ENCODE results near the gene OR10C1.
"Not testable (repeated sequence)": the region's sequence is repeated elsewhere in the genome, so short reads cannot be mapped to it uniquely, and the experiment has no call there.

Gene OR10C1

GRCh38 chr6:29439006-29439405 lies at the start of gene OR10C1:
Gene OR10C1 (plus strand): TSS chr6:29439306. CDS start chr6:29440016, 710 bp downstream.
- no peak for DNase-seq (ENCODE audit: low read depth in 2 of 3, low spot score in 2 of 3)

- DNase-seq (ENCODE audit: low read depth in 2 of 3, low spot score in 2 of 3), result no peak
Measured at GRCh38 chr6:29395331-29395730, 43.8 kb upstream of the OR10C1 start, which contains the start of gene OR12D2. Gene OR12D2 (plus strand): TSS chr6:29395631. CDS start chr6:29396700, 1,069 bp downstream.

- DNase-seq (ENCODE audit: low read depth in 2 of 3, low spot score in 2 of 3), result no peak
Measured at GRCh38 chr6:29399525-29399924, 39.6 kb upstream of the OR10C1 start.

- no peak for DNase-seq (ENCODE audit: low read depth in 2 of 3, low spot score in 2 of 3)
Measured at GRCh38 chr6:29403801-29404200, 35.3 kb upstream of the OR10C1 start.

- DNase-seq (ENCODE audit: low read depth in 2 of 3, low spot score in 2 of 3), result no peak
Measured at GRCh38 chr6:29414588-29414987, 24.5 kb upstream of the OR10C1 start, which contains the start of gene OR12D1. Gene OR12D1 (plus strand): TSS chr6:29414928.

- no peak for DNase-seq (ENCODE audit: low read depth in 2 of 3, low spot score in 2 of 3)
Measured at GRCh38 chr6:29419516-29419915, 19.6 kb upstream of the OR10C1 start.

GRCh38 chr6:29424168-29424567 lies 14.9 kb upstream of the OR10C1 start:
- no peak for DNase-seq (ENCODE audit: low read depth in 2 of 3, low spot score in 2 of 3)

- DNase-seq (ENCODE audit: low read depth in 2 of 3, low spot score in 2 of 3), result no peak
Measured at GRCh38 chr6:29424575-29424974, 14.5 kb upstream of the OR10C1 start.

- DNase-seq (ENCODE audit: low read depth in 2 of 3, low spot score in 2 of 3), result no peak
Measured at GRCh38 chr6:29425075-29425474, 14.0 kb upstream of the OR10C1 start.

- no peak for DNase-seq (ENCODE audit: low read depth in 2 of 3, low spot score in 2 of 3)
Measured at GRCh38 chr6:29426654-29427053, 12.5 kb upstream of the OR10C1 start.

- not testable (repeated sequence) for DNase-seq (ENCODE audit: low read depth in 2 of 3, low spot score in 2 of 3)
Measured at GRCh38 chr6:29436730-29437129, 2.4 kb upstream of the OR10C1 start.

GRCh38 chr6:29442719-29443118 lies 3.6 kb downstream of the OR10C1 start:
- no peak for DNase-seq (ENCODE audit: low read depth in 2 of 3, low spot score in 2 of 3)

GRCh38 chr6:29444031-29444430 lies 4.9 kb downstream of the OR10C1 start:
- not testable (repeated sequence) for DNase-seq (ENCODE audit: low read depth in 2 of 3, low spot score in 2 of 3)

GRCh38 chr6:29447670-29448069 lies 8.6 kb downstream of the OR10C1 start:
- DNase-seq (ENCODE audit: low read depth in 2 of 3, low spot score in 2 of 3), result no peak

GRCh38 chr6:29451471-29452193 lies 12.5 kb downstream of the OR10C1 start:
- DNase-seq (ENCODE audit: low read depth in 2 of 3, low spot score in 2 of 3), result no peak

- DNase-seq (ENCODE audit: low read depth in 2 of 3, low spot score in 2 of 3), result no peak
Measured at GRCh38 chr6:29456971-29457370, 17.9 kb downstream of the OR10C1 start, which contains the start of the genes OR11A1 and OR2H1. Gene OR11A1 (minus strand): TSS chr6:29457071. CDS start chr6:29427641, 29,430 bp downstream. Gene OR2H1 (plus strand): TSS chr6:29457155. CDS start chr6:29461770, 4,615 bp downstream.

GRCh38 chr6:29461021-29461814 lies 22.1 kb downstream of the OR10C1 start:
- no peak for DNase-seq (ENCODE audit: low read depth in 2 of 3, low spot score in 2 of 3)

GRCh38 chr6:29462022-29462421 lies 22.9 kb downstream of the OR10C1 start:
- no peak for DNase-seq (ENCODE audit: low read depth in 2 of 3, low spot score in 2 of 3)

- DNase-seq (ENCODE audit: low read depth in 2 of 3, low spot score in 2 of 3), result no peak
Measured at GRCh38 chr6:29465279-29465678, 26.2 kb downstream of the OR10C1 start.

GRCh38 chr6:29465801-29466200 lies 26.7 kb downstream of the OR10C1 start:
- no peak for DNase-seq (ENCODE audit: low read depth in 2 of 3, low spot score in 2 of 3)

- DNase-seq (ENCODE audit: low read depth in 2 of 3, low spot score in 2 of 3), result no peak
Measured at GRCh38 chr6:29466241-29466640, 27.1 kb downstream of the OR10C1 start.

- DNase-seq (ENCODE audit: low read depth in 2 of 3, low spot score in 2 of 3), result no peak
Measured at GRCh38 chr6:29474996-29475395, 35.9 kb downstream of the OR10C1 start.
